Measurements from ENCODE around the gene TRIO.
"Not testable (repeated sequence)": the region's sequence is repeated elsewhere in the genome, so short reads cannot be mapped to it uniquely, and the experiment has no call there.

The TRIO gene

GRCh38 chr5:14189680-14190079 is 46.5 kb downstream of the TRIO start:
- DNase-seq, result no peak

DNA sequence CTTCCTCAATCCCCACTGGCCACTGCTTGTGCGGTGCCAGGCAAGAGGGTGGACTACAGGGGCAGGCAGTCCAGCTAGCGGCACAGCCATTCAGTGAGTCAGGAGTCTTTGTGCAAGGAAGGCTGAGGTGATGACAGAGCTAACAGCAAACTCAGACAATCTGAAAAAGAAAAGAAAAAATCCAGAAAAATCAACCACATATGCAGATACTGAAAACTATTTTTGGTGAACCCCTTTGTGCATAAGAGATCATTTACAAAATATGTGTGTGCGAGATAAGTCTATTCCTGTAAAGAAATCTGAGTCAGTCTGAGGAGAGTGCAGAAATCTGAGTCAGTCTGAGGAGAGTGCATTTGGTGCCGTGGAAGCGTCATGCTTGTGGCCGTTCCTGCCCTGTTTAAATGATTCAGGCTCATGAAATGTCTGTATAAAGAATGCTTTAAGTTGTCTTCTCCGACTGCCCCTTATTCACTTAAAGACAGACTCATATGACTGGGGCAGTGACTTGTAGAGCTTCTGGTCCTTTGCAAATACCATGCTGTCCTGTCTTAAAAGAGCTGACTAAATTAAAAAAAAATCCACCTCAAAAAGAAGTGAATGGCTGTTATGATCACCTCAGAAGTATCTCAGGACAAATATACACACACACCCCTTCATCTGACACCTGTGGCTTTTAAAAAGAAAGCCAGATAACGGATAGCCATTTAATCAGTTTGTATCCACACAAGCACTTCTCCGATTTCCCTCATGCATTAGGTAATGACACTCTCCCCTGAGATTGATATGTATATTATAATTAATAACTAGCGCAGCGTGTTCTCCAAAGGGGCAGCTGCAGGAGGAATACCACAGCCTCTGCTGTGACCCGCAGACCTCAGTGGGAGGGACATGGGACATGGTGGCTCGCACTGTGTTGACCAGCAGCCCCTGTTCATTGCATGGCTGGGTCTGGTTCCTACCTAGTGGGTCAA is 47.3 kb downstream of the TRIO start:
- DNase-seq, result no peak

GRCh38 chr5:14191325-14191724 is 48.2 kb downstream of the TRIO start:
- no peak for DNase-seq

DNA sequence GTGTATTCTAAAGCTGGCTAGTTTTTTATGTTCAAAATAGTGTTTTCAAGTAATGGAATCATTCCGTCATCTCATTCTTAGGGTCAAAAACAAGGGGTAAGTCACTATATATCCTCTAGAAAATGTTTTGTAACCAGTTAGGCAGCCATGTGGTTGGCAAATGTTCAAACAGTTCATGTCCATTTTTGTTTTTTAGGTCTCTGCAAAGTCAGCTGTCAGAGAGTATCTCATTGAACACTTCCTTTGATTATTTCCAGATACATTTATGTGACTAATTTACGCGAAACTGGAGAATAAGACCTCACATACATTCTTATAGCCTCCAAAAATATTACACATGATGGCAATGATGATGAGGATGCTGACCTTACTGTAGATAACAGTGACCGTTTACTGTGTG is 50.4 kb downstream of the TRIO start:
- no peak for DNase-seq

- DNase-seq, result no peak
These were observed 52.4 kb downstream of the TRIO start for GRCh38 chr5:14195588-14195987.

DNA sequence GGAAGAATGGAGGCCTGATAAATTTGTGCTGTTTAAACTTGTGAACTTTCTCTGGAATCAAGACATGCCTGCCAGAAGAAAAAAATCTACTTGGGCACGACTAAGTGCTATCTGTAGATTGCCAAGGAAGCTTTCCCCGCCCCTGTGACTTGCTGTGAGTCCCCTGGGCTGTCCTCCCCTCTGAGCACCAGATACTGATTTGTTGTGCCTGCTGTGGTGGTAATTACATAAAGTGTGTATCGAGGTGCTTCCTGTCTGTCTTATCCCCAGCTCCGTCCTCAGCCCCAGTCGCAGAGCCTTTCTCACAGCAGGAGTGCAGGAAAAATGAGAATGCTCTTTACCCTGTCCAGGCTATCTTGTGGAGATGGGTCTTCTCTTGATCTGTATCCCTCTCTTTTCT is 53.9 kb downstream of the TRIO start:
- DNase-seq, result no peak

DNA sequence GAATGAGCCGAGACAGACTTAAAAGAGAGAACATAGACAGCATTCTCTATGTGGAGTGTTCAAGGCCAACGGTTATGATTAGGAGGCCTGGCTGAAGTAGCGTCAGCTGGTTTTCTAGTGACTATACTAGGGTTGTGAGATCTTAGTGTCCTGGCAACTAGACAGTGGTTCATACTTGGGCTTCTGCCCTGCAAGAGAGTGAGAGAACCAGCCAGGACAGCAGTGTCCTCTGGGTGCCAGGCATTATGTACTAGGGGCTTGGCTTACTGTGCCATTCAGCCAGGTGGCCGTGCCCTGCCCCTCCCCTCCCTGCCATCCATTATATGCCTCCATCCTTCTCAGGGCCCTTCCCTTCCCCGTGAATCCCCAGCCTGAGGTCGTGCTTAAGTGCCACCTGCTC is 56.8 kb downstream of the TRIO start:
- DNase-seq, result no peak

DNA sequence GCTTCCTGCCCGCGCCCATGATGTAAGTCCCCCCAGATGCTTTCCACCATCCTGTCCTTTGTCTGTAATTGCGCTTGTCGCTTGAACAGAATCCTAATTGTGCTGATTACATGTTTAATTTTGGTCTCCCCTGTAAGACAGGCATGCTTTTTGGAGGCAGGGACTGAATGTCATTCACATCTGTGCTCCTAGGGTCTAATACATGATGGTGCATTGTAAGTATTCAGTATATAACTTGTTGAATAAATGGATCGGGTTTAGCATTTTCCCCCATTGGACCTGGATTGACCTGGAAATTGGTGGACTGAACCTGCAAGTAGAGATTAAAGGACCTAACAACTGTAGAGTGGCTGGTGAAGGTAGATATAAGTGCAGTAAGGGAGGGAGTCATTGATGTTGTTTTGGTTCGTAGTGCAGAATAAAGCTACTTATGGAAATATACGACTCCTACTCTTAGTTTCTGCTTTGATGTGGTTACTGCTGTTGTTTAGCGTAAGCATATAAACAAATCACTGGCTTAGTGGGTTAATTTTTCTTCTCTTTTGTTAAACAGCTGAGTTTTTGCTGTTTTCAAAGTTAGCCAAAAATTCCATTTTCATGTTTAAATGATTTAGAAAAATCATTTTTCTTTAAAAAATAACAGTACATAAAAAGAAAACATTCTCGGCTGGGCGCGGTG is 57.3 kb downstream of the TRIO start:
- no peak for DNase-seq

DNA sequence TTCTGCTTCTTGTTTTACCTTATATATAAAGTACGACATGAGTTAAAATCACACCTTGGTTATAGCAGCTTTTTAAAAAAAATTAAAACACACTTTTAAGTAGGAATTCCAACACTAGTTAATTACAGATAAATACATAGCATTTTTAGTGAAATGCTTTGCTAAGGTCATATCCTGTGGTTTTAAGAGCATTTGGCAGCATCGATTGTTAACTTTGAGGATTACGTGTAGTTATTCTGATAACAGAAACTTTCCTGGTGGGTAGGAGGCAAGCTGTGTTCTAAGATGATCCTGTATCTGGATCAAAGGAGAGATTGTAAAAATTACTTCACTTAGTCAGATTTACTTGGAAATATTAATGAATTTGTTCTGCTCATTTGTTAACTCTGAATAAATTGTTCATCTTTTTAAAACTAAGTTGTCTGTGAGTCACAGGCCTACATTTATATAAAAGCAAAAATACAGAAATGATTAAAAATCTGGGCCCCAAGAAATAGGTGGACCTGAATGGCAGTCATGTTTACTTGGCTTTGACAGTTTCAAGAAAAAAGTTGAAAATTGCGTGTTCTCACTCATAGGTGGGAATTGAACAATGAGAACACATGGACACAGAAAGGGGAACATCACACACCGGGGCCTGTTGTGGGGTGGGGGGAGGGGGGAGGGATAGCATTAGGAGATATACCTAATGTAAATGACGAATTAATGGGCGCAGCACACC is 58.3 kb downstream of the TRIO start:
- no peak for DNase-seq

- no peak for DNase-seq
These were observed 59.3 kb downstream of the TRIO start for GRCh38 chr5:14202462-14202861.

DNA sequence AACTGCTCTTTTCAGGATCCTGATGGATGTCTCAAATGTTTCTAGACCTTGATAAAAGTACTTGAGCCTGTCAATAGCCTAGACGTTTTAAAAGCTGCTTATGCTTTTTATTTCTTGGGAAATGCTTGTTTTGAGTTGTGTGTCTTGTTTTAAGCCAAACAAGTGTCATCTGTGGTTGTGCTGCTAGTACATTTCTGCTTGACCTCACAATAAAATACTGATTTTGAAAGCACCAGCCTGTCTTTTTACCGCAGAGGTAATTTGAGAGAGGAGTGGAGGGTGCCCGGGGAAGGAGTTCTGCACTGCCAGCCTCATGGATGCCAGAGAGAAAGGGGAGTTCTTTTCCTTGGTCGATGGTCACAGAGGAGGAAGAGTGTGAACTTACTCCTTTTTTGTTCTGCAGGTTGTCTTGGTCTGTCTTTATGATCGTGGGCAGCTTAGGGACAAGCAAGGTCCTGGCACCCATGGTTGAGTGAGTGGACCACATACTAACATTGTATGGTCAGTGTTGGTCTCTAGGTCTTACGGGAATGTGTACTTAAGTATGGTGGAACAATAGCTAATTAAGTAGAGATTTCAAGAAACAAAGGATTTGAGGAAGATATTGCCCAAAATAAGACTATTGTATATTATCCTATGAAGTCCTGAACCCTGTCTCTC is 61.0 kb downstream of the TRIO start:
- no peak for DNase-seq

- no peak for DNase-seq
These were observed 61.7 kb downstream of the TRIO start for GRCh38 chr5:14204785-14205321.

- no peak for DNase-seq
These were observed 63.0 kb downstream of the TRIO start for GRCh38 chr5:14206028-14206725.

- DNase-seq, result not testable (repeated sequence)
These were observed 64.3 kb downstream of the TRIO start for GRCh38 chr5:14207428-14207827.

DNA sequence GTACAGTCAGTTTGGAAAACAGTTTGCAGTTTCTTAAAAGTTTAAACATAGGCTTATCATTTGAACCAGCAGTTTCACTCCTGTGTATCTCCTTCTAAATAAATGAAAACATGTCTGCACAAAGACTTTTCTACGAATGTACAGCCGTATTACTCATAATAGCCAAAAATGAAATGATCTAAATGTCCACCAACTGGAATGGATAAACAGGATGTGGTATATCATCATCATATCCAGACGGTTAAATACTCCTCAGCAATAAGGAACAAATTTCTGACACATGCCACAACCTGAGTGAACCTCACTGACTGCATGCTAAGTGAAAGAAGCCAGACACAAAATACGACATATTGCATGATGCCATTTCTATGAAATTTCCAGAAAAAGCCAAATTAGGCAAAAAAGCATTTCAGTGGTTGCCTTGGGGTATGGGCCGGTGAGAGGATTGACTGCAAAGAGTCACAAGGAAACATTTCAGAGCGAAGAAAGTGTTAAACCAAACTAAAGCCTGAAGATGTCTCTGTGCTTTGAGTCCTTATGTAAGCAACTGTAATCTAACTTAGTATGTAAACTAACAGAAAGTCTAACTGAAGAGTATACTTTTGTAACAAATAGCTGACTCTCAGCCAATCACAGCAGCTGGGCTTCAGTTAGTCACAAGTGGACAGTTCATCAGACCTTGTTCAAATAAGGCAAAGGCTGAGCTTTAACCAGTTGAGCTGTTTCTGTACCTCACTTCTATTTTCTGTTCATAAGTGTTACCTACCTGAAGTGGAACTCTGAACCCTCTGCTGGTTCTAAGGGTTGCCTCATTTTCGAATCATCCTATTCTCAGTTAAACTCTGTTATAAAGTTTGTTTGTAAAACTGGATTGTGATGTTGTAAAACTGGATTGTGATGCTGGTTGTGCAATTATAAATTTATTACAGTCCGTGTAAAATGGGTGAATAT is 65.2 kb downstream of the TRIO start:
- DNase-seq, result no peak

GRCh38 chr5:14209222-14209822 is 66.2 kb downstream of the TRIO start:
- no peak for DNase-seq

- DNase-seq, result no peak
These were observed 66.7 kb downstream of the TRIO start for GRCh38 chr5:14209836-14210235.

DNA sequence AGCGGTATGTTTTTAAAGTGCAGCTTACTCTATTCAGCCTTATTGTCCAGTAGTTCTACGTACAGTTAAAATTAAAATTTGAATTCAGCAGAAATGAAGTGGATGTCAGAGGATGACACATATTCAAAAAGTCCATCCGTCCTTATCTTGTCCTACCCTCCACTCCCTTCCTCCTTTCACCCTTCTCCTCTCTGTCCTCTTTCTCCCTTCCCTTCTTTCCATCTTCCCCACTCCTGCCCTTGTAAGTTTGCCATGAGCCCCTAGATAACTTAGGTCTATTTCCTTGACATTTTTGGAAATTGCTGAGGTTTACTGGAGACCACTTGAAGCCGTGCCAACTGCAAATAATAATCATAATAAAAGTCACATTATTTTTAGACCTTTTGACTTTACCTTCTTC is 67.6 kb downstream of the TRIO start:
- no peak for DNase-seq

GRCh38 chr5:14211818-14212803 is 69.0 kb downstream of the TRIO start:
- DNase-seq, result no peak

Measured in NCI-H187 treated with DMSO at 0.1 percent for 48 hours (cell line).